Natural killer cell (primary cell): ENCODE measurements around the gene AKR7A2. TPM values are rescaled to one million over a fixed set of nuclear protein-coding genes. Genes with fewer than 3 reads are reported as not detected.

Experiments used
- ATAC-seq, 3 donors: fragments of 150-1000 bp in 2 of 3; fragments of 200-7000 bp in 1 of 3; cut with Tn5 transposase; 1 replicate in 1 of 3; 2 replicates in 2 of 3; pipeline ENCODE4 v1.10.0; 2021; ENCODE audit warnings: mild to moderate bottlenecking in 2 of 3, moderate library complexity in 2 of 3
- DNase-seq, 2 donors: peaks; one replicate each; pipeline versions ENCODE4 v3.0.0 to v3.0.0-alpha.2; 2013 to 2021; ENCODE audit warnings: mixed read lengths in 1 of 2
- H3K27ac ChIP-seq: one replicate; pipeline ENCODE4 v1.5.1; 2013; ENCODE audit warnings: mild to moderate bottlenecking, low read length
- H3K27me3 ChIP-seq: one replicate; pipeline ENCODE4 v1.6.1; 2013; ENCODE audit warnings: low read length; ENCODE audit not compliant: control insufficient read depth, insufficient read depth
- H3K36me3 ChIP-seq: one replicate; pipeline ENCODE4 v1.6.1; 2013; ENCODE audit warnings: low read length; ENCODE audit not compliant: control insufficient read depth, insufficient read depth
- H3K4me1 ChIP-seq: one replicate; pipeline ENCODE4 v1.6.1; 2013; ENCODE audit warnings: low read length; ENCODE audit not compliant: control insufficient read depth, insufficient read depth
- H3K4me3 ChIP-seq: one replicate; pipeline ENCODE4 v1.5.1; 2013; ENCODE audit warnings: low read length
- H3K9me3 ChIP-seq: one replicate; pipeline ENCODE4 v1.6.1; 2013; ENCODE audit warnings: low read length; ENCODE audit not compliant: control insufficient read depth, insufficient read depth
- H3K27ac Mint-ChIP-seq, 2 donors: one replicate each; pipeline ENCODE4 v1.8.0; 2022; ENCODE audit warnings: mild to moderate bottlenecking in 2 of 2, mixed read lengths in 2 of 2, moderate library complexity in 1 of 2
- H3K27me3 Mint-ChIP-seq, 2 donors: one replicate each; pipeline ENCODE4 v1.8.0; 2022; ENCODE audit warnings: low read depth in 2 of 2, mixed read lengths in 2 of 2
- H3K36me3 Mint-ChIP-seq: one replicate; pipeline ENCODE4 v1.8.0; 2022; ENCODE audit warnings: mixed read lengths
- H3K4me1 Mint-ChIP-seq, 2 donors: one replicate each; pipeline ENCODE4 v1.8.0; 2022; ENCODE audit warnings: mixed read lengths in 2 of 2
- H3K4me3 Mint-ChIP-seq: one replicate; pipeline ENCODE4 v1.8.0; 2022; ENCODE audit warnings: mild to moderate bottlenecking, moderate library complexity, mixed read lengths
- H3K9me3 Mint-ChIP-seq, 2 donors: one replicate each; pipeline ENCODE4 v1.8.0; 2022; ENCODE audit warnings: mixed read lengths in 2 of 2
- CTCF ChIP-seq: fragments of 200-600 bp; IDR thresholded peaks from one replicate; pipeline ENCODE4 v1.8.0; 2022; ENCODE audit warnings: antibody characterized with exemption
- WGBS: methylation state at CpG from one replicate; pipeline ENCODE4 v1.1.7; 2013; ENCODE audit warnings: missing lambda C conversion rate; ENCODE audit not compliant: insufficient coverage; 5-methylcytosine and 5-hydroxymethylcytosine counted together
- intact Hi-C: fragments of 100-400 bp; cut with micrococcal nuclease; formaldehyde crosslinking; loops from one replicate; pipeline ENCODE4 v1.14.2; 2022
- total RNA-seq, 4 donors: library from RNA; stranded (reverse); fragments of 120-200 nt in 1 of 4; gene quantifications; one replicate each; pipeline versions ENCODE4 v1.2.3 to v1.2.4, GENCODE V29; 2013 to 2022

AKR7A2 gene
- total RNA-seq = 10 to 100 TPM; 25.5 to 31.9 (median 28.9) TPM
- total RNA-seq (2013) = 34.1 TPM

DNA sequence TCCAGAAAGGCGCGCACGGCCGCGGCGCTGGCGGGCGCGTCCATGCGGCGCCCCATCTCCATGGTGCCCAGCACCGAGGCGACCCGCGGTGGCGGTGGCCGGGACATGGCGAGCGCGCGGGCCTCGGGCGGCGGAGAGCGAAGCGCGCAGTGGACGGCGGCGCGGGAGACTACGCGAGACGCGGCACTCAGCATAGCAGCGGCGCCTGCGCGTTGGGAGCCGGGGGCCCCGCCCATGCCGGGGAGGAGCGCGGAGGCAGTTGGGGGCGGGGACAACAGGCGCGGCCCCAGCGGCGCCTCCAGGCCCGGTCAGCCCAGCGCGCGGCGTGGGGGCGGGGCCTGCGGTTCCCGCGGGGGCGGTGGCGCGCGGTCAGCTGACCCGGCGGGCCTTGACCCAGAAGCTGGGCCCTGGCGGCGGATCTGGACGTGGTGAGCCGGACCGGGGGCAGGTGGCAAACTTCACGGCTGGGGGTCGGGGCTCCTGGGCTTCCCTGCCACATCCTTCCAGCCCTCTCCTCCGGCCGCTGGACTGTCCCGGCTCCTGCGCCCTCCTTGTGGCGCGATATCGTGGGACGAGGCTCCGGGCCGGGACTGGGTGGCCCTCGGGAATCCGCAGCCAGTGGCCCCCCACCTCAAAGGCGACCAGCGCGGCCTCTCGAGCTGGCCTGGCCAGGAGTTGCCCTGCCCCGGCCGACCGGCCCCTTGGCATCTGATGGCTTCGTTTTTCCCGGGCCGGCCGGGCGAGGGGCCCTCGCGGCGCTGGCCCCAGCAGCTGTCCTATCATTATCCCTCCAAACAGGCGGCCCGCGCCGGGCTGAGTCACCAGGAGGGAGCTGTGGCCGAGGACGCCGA is at the start of gene AKR7A2, which contains the start of gene SLC66A1:
Gene AKR7A2, minus strand, starts transcription at position 214 of the 851 bp plus-strand sequence. Its CDS starts 20 bp downstream, at position 194.
Gene SLC66A1, plus strand, starts transcription at position 396 of the 851 bp plus-strand sequence. CDS start 5,352 bp downstream, outside the sequence.
- Mint-ChIP-seq H3K36me3 (peaks cover 7% of the 10 kb centered on the region), H3K4me1 (peaks cover 31 to 43% of the 10 kb centered on the region in 2 donors), H3K4me3 (peak within 1 kb of the TSS; percentile 87), H3K27me3 (no peaks in the 10 kb centered on the region), H3K27ac (peak within 1 kb of the TSS; percentile 73 to 78), H3K9me3 (no peaks in the 10 kb centered on the region)
- intact Hi-C loops = loop anchor here (2.0 to 10.0 kb wide), 2 partner anchors 61 to 173 kb away; partner anchors contain the start of genes CAPZB, EMC1 and MRTO4
- Histone ChIP-seq H3K4me1 (peaks cover 52% of the 10 kb centered on the region), H3K36me3 (peaks cover 10% of the 10 kb centered on the region), H3K4me3 (peak within 1 kb of the TSS; percentile 75), H3K27me3 (no peaks in the 10 kb centered on the region), H3K27ac (peak within 1 kb of the TSS; percentile 45), H3K9me3 (no peaks in the 10 kb centered on the region)
- DNase-seq (peak; percentile 91 to 95), ATAC-seq (peak; percentile 96 to 99 (median 98))
- TF ChIP-seq CTCF = no peak
- under 1% methylated on average over 105 of the region's 105 CpGs for WGBS

DNA sequence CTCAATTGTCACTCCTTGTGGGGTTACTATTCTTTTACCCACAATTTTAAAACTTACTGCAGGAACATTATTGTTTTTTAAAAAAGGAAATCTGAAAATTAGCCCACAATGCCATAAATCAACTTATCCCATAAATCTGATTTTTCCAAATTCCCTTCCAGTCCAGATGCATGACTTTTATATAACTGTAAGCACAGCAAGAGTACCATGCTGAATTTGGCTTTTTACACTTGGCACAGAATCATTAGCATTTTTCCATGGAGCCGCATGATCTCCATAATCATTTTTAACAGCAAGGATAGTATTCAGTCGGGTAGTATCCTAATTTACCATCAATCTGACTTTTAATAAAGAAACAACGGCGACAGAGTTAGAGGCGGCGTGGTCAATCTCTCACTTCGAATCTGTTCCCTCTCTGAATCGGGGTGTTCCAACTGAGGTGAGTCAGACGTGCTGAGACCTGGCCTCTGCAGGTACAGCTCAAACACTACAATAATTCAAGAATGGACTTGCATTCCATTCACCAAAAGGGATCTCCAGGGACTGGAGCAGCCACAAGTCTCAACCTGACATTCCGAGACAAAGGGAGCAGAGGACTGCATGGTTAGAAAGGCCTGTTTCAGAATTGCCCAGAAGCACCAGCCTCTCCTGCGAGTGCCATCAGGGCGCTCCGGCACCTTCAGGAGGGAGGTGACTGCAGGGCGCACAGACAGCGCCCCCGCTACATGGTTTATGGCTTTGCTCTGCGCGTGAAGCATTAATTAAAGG is 49.1 kb upstream of the AKR7A2 start:
- Mint-ChIP-seq H3K27me3 (no peaks in the 10 kb centered on the region), H3K9me3 (no peaks in the 10 kb centered on the region), H3K4me1 (peaks cover 50 to 53% of the 10 kb centered on the region in 2 donors), H3K4me3 (no peak overlapping the region), H3K27ac (peak overlapping the region; percentile 41 to 69), H3K36me3 (no peaks in the 10 kb centered on the region)
- Histone ChIP-seq H3K27ac (no peak overlapping the region), H3K27me3 (no peaks in the 10 kb centered on the region), H3K36me3 (peaks cover 15% of the 10 kb centered on the region), H3K4me3 (no peak overlapping the region), H3K9me3 (no peaks in the 10 kb centered on the region), H3K4me1 (peaks cover 9% of the 10 kb centered on the region)
- TF ChIP-seq CTCF = no peak
- intact Hi-C loops = no loop called here
- 80% methylated on average over 18 of the region's 18 CpGs for WGBS
- ATAC-seq = no peak
- DNase-seq = no peak

DNA sequence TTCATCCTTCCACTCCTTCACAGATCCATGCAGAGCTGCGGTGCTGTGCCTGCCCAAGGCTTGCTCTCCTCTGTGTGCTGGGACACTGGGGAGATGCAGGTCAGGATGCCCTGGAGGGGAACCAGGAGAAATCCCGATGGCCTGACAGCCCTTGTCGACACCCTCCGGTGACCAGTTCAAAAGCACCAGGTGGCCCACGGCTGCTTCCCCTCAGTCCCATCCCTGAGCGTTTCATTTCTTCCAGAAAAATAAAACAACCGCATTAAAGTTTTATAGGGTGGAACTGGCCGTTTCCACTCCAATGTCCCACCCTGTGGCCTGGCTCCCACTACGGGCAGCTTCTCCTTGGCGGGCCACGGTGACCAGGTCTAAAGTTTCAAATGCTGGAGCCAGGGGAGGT is 48.5 kb upstream of the AKR7A2 start:
- H3K27me3 Mint-ChIP-seq = no peaks in the 10 kb centered on the region
- no peak for ATAC-seq
- Histone ChIP-seq H3K4me1 (peaks cover 9% of the 10 kb centered on the region), H3K4me3 (no peak overlapping the region), H3K27ac (no peak overlapping the region), H3K36me3 (peaks cover 21% of the 10 kb centered on the region), H3K9me3 (no peaks in the 10 kb centered on the region), H3K27me3 (no peaks in the 10 kb centered on the region)
- H3K4me3 Mint-ChIP-seq = no peak overlapping the region
- DNase-seq = no peak
- H3K27ac Mint-ChIP-seq = peak overlapping the region in 1 of 2 donors; percentile 69
- H3K9me3 Mint-ChIP-seq = no peaks in the 10 kb centered on the region
- no peak for TF ChIP-seq CTCF
- intact Hi-C loops = no loop called here
- H3K4me1 Mint-ChIP-seq = peaks cover 48 to 51% of the 10 kb centered on the region in 2 donors
- WGBS = 83% methylated on average over 11 of the region's 11 CpGs
- no peaks in the 10 kb centered on the region for H3K36me3 Mint-ChIP-seq
